Stomach (tissue), 4 donors: ENCODE results near the gene CACNA1G.

Experiments used
- CTCF ChIP-seq, 7 experiments: fragments of 450-650 bp in 4 of 7; fragments of 200-600 bp in 3 of 7; sonication (generic) in 3 of 7; IDR thresholded peaks; one replicate each; pipeline ENCODE4 v1.5.1; 2016 to 2019; ENCODE audit warnings: antibody characterized with exemption in 7 of 7, control low read depth in 2 of 7, mild to moderate bottlenecking in 1 of 7
- EP300 ChIP-seq: sonication (generic); formaldehyde crosslinking; IDR thresholded peaks from one replicate; pipeline ENCODE4 v1.6.1; 2017; ENCODE audit warnings: antibody characterized with exemption
- POLR2A ChIP-seq, 4 donors: fragments of 450-650 bp; IDR thresholded peaks; one replicate each; pipeline ENCODE4 v1.6.1; 2016; ENCODE audit warnings: antibody characterized with exemption in 4 of 4, control low read depth in 2 of 4, mild to moderate bottlenecking in 1 of 4, moderate library complexity in 1 of 4
- POLR2AphosphoS5 ChIP-seq, 3 donors: sonication (generic); formaldehyde crosslinking; IDR thresholded peaks; one replicate each; pipeline ENCODE4 v1.6.1; 2016; ENCODE audit warnings: antibody characterized with exemption in 3 of 3

- no peak for TF ChIP-seq CTCF (IDR thresholded peaks at IDR 0.05)
- TF ChIP-seq POLR2A (IDR thresholded peaks at IDR 0.05), result no peak
- no peak for TF ChIP-seq POLR2AphosphoS5 (IDR thresholded peaks at IDR 0.05)
- no peak for TF ChIP-seq EP300
Measured at GRCh38 chr17:50636804-50637195, 76.3 kb downstream of the CACNA1G start.
